GM18520 (cell line): ENCODE results near the gene IL11RA.

Experiments
- ATAC-seq: cut with Tn5 transposase; IDR thresholded peaks from one replicate; pipeline ENCODE4 v1.9.1; 2021; ENCODE audit not compliant: unreplicated experiment

Gene IL11RA

DNA sequence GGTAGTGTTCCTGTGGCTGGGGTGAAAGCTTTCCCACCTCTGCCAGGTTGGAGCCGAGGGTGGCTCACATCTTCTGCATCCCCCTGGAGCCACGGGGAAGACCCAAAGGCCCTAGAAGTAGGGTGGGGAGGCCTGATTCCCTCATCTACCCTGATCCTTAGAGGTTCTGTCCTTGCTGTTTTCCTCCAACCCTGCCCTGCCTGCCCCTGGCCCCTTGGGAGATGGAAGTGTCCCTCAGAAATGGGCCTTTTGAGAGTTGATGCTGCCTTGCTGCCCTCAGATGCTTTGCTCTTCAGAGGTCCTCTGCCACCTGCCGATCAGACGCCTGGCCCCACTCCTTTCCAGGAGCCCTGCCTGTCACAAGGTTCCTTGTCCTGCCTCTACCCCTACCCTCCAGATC lies 32.8 kb downstream of the IL11RA start:
- no peak for ATAC-seq

DNA sequence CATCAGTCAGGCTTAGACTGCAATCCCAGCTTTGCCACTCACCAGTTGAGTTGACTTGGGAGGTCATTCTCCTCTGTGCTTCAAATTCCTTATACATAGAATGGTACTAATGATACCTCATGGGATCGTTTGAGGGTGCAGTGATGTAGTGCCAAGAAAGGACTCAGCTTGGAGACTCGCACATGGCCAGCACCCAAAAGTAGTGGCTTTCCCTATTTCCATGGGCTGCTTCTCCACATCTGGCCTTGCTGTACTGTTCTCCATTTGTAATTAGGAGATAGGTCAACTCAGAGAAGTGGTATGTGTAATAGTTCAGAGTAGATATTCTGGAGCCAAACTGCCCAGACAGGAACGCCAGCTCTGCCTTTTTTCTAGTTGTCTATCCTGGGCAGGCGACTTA lies 33.6 kb downstream of the IL11RA start:
- no peak for ATAC-seq

DNA sequence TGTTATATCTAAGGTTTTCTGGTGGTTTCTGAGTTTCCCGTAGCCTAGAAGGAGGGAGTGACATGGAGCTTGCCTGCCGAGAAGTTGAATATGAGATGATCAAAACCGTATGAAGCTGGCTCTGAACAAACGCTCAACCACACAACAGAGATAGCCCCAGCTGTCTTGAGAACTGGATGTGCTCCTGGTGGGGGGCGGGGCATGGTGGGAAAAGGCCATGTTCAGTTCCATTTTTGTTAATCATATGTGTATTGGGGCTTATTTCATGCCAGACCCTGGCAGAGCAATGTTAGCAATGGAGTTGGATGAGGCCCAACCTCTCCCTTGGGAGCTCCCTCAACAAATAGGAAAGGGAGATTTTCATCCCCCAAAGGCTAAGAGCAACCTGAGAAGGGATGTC lies 34.2 kb downstream of the IL11RA start:
- no peak for ATAC-seq

DNA sequence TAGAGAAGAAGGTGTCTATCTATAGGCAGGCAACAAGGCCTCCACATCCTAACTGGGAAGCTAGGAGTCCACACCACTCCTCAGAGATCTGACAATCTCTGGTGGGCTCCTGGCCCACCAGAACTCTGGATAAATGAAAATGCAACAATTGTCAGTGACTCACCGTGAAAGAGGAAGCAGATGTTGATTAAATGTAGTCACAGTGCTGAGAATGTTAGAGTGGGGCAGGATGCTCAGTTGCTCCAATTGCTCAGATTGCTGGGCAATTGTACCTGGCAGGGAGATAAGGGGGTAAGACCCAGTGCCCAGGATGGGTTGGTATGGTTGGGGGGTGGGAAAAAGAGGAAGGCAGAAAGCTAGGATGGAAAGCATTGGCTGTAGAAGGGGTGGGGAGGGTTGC lies 34.7 kb downstream of the IL11RA start:
- no peak for ATAC-seq

DNA sequence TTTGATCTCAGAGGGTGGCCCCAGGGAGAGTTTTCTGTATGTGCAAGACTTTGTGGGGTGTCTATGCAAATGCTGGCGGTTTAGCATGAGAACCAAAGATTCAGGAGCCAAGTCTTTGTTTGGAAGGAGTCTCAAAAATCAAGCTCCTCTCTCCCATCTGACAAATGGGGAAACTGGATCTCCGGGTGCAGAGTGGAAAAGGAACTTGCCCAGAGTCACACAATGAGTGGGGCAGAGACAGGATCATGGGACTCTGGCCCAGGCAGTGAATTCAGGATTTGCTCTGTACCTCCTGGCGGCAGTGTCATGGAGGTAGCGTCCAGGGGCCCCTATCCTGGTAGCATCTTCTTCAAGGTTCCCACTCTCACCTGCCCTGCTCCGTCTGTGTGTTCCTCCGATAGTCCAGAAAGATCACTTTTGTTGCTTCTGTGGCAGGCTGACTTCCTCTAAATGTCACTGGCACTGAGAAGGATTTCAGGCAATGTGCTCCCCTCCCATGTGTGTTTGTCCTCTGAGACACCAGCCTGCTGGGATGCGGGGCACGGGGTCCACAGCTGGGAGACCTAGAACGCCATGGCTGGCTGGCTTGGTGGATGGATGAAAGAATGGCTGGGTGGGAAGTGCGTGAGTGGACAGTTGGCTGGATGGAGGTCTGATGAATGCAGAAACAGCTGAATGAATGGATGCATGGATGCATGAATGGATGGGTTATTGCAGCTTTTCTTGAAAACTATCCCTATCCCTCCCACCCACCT lies 35.5 kb downstream of the IL11RA start:
- no peak for ATAC-seq

DNA sequence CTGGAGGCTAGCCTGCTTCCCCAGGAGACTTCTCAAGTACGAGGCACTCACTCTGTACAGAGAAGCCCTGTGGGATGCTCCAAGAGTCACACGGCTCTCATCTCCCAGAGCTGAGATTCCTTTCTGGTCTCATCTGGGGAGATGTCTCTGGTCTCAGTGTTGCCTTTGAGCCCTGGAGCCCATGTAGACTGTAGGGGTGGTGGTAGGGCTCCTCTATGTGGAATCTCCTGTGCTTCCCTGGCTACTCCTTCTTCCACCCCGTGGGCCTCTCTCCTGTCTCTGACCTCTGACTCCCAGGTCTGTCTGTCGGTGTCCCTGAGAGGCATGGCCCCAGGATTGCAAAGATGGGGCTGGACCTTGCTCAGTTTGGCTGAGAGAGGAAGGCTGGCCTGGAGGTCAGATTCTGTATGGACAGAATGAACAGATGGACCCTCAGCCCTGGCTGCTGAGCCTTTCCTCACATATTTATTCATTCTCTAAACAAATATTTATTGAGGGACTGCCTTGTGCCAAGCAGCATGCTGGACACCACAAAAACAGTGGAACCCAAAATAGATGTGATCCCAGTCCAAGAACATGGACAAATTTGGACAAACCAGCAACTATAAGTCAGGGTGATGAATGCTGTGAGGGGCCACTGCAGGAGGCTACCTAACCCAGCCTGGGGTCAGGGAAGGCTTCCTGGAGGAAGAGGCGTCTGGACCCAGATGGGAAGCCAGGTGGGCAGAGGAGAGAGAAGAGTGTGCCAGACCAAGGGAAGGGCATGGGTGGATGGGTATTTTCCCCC lies 36.5 kb downstream of the IL11RA start:
- ATAC-seq: no peak

DNA sequence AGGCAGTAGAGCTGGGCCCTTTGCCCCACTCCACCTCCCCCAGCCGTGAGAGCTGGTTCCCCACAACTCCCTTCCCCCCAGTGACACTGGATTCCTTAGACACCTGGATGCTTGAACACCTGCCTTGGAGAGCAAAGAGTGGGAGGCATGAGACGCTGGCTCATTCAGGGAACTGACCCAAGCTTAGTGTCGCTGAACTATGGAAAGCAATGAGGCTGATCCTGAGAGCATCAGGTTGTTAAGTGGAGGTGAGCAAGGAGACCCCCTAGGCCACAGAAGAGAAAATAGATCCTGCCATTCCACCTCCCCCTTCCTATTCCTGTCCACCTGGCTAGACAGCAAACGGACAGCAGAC lies 37.1 kb downstream of the IL11RA start:
- ATAC-seq: no peak

DNA sequence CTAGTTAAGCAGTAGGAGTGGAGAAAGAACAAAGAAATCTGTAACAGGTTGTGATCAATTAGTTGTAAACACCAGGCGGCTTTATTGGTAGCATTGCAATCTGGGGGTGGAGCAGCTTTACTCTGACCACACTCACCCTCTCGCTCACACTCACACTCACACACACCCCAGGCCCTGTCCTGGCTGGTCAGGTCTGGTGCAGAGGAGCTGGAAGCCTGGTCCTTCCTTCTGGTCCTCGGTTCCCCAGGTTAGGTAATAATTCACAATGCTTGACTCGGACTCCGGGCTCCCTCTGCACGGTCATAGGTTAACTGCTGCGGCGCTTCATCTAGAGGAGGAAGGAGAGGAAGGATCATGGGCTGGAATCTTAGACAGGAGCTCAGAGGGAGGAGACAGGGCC lies 37.5 kb downstream of the IL11RA start:
- no peak for ATAC-seq

DNA sequence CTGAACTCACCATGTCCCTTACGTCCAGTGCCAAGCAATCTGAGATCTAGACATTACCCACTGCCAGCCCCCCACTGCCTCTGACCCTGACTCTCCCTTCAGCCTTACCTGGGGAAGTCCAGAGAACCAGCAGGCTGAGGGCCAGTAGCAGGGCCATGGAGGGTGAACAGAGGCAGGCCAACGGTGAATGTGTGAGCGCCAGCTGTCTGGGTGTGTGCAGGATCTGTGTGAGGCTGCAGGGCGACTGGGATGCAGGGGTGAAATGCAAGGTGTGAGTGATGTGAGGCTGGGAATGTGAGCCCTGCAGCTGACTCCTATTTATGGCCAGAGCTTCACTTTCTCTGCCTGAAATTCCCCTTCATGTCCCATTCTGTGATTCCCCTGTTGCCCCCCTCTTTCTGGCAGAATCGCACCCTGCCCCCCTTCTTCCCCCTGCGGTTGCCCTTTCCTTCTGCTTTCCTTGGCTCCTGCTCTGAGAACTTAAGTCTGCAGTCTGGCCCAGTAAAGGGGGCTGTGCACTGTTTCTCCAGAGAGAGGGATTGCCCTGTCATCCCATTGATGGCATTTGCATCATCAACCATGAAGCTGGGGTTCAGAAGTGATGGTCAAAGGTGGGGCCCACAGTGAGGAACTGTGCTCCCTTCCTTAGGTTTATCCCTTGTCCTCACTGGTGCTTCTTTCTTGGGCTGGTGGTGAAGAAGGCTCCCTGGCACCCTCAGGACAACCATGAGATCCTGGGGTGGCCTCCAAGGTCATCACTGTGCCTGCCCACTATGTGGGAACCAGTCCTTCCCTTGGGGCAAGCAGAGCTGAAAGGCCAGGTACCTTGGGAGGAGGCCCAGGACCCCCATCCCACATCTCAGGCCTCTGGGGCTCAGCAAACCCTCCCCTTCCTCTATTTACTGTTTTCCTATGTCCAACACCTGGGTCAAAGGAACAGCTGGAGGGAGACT lies 39.3 kb downstream of the IL11RA start, which contains the start of gene CCL19:
TSS of gene CCL19 (minus strand) at position 294 of the 953 bp plus-strand sequence. CDS start at position 157, 137 bp downstream.
- no peak for ATAC-seq

DNA sequence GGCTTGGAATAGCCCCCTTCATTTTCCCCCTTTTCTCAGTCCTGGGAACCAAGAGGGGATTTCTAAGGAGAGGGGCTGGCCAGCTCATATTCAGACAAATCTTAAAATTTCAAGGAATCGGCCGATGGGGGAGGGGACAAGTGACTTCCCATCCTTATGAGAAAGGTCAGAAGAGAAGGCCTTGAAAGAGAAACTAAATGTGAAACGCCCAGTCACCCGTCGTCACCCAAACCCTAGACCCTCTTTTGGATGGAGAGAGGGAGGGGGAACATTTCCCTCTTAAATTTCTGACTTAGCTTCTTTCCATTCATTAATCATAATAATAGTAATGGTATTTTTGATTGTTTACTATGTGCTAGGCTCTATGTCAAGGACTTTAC lies 39.9 kb downstream of the IL11RA start:
- ATAC-seq: no peak

DNA sequence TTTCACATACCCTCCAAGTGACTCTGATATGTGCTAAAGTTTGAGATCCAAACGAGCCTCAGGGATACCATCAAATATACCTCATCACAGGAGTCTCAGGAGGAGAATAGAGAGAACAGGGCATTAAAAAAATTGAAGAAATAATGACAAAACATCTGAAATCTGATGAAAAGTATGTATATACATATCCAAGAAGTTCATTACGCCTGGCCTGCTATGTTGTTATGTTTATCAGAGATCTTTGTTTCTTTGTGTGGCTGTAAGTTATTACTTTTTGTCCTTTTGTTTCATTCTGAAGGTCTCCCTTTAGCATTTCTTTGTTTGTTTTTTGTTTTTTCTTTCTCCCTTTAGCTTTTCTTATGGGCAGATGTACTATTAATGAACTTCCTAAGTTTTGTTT lies 41.6 kb downstream of the IL11RA start:
- ATAC-seq: no peak

DNA sequence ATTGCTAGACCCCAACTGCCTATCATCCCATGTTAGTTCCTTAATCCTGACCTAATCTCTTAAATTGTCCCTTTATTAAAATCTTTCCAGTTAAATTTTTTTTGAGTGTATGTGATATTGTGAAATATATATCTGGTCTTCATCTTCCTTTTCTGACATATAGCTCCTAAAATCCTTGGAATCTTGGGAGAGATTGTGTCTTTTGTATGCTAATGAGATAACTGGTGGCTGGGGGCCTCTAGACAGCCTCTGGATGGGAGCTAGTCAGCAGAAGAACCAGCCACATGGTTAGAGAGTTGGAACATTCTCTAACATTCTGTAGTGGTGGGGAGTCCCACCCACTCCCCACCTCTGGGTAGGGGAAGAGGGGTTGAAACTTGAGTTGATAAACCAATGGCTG lies 42.8 kb downstream of the IL11RA start:
- ATAC-seq: no peak

DNA sequence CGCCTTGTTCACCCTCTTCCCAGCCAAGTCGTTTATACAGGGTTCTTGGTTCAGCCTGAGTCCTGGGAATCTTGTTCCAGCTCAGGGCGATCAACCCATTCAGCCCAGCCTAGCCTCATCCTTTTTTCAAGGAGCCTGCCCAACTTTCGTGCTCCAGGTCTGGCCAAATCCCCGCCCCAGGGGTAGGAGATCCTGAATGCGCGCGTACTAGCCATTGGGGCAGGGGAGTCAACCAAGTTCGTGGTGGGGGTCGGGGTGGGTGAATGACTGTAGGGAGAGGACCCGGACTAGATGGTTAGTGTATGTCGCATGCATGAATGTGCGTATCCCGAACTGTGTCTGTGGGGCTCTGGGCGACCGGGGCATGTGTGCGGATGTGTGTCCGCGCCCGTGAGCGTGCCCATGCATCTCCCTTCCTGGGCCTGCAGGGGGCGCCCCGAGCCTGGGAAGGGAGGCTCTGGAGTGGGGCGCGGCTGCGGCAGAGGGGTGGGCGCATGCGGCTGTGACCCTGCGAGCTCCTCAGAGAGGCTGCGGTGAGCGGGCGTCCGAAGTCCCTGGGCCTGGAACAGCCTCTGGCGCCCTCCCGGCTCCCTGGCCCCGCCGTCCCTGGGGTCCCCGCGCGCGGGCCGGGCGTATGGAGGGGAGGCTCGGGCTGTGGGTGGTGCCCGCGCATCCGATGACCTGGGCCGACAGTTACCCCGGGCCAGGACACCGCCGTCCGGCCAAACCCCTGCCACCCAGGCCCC lies 49.2 kb downstream of the IL11RA start:
- no peak for ATAC-seq

DNA sequence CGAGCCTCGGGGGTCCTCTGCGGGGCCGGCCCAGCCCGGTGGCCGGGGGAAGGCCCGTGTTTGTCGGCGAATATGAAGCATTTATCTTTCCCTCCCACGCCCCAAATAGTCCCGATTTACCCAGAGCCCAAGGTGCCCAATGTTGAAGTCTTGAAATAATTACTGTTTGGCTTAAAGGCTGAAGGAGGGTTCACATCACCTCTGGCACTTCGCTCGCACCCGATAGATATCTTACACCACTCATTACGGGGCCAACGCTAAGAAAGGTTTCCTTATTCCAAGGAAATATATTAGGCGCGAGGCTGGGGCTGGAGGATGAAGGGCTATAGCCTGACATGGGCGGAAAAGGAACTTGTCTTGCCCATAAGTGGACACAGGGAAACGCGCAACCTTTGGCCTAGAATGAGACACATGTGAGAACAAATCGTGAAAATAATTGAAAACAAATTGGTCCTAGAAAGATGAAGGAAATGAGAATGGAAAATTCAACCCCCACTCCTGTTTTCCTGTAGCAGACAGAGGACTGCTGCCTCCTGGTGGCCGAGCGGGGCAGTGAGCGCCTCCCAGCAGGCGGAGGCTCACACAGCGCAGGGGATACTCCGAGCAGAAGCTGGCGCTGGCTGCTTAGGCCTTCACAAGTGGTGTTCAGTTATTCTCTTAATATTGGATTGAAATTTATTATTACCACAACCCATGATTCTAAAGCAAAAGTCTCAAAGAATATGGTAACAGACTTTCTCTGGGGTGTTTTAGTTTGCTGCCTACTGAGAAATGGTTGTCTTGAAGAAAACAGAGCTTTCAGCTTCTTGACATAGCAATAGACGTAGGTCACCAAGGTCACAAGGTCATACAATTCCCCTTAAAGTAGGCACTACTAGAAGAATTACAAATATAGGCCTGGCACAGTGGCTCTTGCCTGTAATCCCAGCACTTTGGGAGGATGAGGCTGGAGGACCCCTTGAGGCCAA lies 50.1 kb downstream of the IL11RA start:
- ATAC-seq: no peak

DNA sequence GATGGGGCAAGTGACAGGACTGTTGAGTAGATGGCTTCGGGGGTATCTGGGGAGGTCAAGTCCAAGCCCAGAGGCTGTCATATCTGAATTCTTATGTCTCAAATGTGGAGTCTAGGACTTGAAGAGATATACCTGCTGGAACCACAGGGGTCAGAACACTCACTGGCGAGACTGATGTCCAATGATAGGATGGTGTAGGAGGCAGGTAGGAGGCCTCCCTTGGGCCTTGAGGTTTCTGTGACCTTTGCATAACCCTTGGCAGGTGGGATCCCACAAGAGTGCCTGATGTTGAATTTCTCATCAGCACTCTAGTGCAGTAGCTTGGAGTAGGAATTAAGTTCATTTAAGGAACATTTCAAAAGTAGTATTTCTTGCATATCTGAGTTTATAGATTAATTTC lies 55.1 kb downstream of the IL11RA start:
- no peak for ATAC-seq

DNA sequence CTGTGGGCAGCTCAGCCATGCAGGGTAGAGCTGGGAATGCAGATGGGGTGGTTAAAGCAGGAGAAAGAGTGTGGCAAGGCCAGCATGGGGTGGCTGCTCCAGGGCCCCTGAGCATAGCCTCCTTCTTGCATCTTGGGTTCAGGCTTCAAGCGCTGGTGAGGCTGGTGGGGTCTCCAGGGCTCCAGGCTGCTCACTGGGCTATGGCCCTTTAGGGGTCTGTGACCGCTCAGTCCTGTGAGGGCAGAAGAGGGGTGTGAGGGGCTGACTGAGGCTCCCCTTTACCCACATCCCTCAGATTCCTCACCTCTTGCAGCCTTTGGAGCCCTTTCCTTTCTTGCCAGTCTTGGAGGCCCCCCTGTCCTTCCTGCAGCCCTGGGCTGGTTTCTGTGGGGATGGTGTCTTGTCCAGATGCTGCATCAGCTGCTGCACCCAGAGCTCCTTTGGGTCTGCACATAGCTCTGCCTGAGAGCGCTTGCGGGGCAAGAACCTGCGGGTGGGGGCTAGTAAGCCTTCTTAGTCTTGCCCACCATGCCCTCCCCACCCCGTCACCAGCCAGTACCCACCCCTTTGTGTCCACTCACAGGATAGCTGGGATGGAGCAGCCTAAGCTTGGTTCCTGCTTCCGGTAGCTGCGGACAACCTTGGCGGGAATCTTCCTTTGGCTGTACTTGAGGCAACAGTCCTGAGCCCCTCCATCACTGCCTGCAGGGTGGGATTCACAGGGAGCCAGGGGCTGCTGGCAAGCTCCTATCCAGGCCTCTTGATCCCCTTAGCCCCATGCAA lies 57.4 kb downstream of the IL11RA start:
- ATAC-seq: no peak

DNA sequence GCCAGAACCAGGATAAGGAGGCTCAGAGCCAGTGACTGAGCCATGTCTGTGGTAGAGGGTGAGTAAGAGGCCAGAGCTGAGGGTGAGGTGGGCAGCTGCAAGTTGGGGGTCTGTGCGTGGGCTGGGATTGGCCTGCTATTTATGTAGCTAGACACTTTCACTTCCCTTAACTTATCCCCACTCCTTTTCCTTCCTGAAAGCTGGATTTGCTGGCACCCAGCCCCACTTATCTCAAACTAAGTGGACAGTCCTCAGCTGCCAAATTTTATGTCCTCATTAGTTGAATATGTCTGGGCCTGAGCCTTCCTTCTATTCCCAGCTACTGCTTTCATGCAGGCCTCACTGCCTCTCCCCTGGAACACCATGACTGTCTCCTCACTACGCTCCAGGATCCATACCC lies 58.0 kb downstream of the IL11RA start, which contains the start of gene CCL21:
TSS of gene CCL21 (minus strand) at position 114 of the 400 bp plus-strand sequence. CDS start at position 44, 70 bp downstream.
- ATAC-seq: no peak
